Prostate gland (tissue), 2 donors: ENCODE results near the gene MBOAT2.
"Not testable (repeated sequence)": the region's sequence is repeated elsewhere in the genome, so short reads cannot be mapped to it uniquely, and the experiment has no call there.

ENCODE experiments used
- POLR2AphosphoS5 ChIP-seq: sonication (generic); formaldehyde crosslinking; IDR thresholded peaks from one replicate; pipeline ENCODE4 v1.6.1; 2017; ENCODE audit warnings: antibody characterized with exemption
- TF ChIP-seq, protein P1 (sequence below), 4 experiments: fragments of 200-600 bp in 2 of 4; fragments of 450-650 bp in 2 of 4; sonication (generic) in 2 of 4; IDR thresholded peaks; 1 replicate in 3 of 4; 2 replicates in 1 of 4; pipeline ENCODE4 v1.5.1; 2016 to 2019; ENCODE audit warnings: antibody characterized with exemption in 4 of 4, mild to moderate bottlenecking in 2 of 4, moderate library complexity in 2 of 4

DNA sequence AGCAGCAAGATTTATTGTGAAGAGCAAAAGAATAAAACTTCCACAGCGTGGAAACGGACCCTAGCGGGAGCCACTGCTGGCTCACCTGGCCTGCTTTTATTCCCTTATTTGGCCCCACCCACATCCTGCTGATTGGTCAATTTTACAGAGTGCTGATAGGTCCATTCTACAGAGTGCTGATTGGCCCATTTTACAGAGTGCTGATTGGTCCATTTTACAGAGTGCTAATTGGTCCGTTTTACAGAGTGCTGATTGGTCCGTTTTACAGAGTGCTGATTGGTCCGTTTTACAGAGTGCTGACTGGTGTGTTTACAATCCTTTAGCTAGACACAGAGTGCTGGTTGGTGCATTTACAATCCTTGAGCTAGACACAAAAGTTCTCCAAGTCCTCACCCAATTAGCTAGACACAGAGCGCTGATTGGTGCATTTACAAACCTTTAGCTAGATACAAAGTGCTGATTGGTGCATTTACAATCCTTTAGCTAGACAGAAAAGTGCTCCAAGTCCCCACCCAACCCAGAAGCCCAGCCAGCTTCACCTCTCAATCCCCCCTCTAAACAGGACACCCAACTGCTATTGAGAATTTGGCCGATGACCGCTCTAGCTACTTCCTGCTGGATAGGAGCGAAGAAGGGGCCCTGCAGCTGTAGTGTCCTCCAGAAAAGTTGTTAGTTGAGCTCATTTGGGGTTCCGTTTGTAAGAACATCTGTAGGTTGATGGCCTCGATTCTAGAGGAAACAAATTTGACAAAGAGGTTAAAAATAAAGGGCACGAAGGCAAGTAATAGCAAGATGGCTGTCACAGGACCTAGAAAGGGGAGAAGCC is 108.2 kb downstream of the MBOAT2 start:
- TF ChIP-seq, protein P1, sequence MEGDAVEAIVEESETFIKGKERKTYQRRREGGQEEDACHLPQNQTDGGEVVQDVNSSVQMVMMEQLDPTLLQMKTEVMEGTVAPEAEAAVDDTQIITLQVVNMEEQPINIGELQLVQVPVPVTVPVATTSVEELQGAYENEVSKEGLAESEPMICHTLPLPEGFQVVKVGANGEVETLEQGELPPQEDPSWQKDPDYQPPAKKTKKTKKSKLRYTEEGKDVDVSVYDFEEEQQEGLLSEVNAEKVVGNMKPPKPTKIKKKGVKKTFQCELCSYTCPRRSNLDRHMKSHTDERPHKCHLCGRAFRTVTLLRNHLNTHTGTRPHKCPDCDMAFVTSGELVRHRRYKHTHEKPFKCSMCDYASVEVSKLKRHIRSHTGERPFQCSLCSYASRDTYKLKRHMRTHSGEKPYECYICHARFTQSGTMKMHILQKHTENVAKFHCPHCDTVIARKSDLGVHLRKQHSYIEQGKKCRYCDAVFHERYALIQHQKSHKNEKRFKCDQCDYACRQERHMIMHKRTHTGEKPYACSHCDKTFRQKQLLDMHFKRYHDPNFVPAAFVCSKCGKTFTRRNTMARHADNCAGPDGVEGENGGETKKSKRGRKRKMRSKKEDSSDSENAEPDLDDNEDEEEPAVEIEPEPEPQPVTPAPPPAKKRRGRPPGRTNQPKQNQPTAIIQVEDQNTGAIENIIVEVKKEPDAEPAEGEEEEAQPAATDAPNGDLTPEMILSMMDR (IDR thresholded peaks at IDR 0.05) = not testable (repeated sequence)
- TF ChIP-seq POLR2AphosphoS5 = not testable (repeated sequence)
